22Rv1 (cell line): ENCODE measurements around the gene TEX19.

ENCODE experiments used
- H3K27ac ChIP-seq: fragments of 450-650 bp; 2 replicates; pipeline ENCODE4 v1.5.1; 2017
- ZFX ChIP-seq: fragments of 450-650 bp; IDR thresholded peaks from 2 replicates; pipeline ENCODE4 v1.6.1; 2017; ENCODE audit warnings: antibody characterized with exemption, borderline replicate concordance
- TF ChIP-seq, protein P1 (sequence below): fragments of 450-650 bp; IDR thresholded peaks from 2 replicates; pipeline ENCODE4 v1.5.1; 2017; ENCODE audit warnings: mild to moderate bottlenecking

The TEX19 gene

DNA sequence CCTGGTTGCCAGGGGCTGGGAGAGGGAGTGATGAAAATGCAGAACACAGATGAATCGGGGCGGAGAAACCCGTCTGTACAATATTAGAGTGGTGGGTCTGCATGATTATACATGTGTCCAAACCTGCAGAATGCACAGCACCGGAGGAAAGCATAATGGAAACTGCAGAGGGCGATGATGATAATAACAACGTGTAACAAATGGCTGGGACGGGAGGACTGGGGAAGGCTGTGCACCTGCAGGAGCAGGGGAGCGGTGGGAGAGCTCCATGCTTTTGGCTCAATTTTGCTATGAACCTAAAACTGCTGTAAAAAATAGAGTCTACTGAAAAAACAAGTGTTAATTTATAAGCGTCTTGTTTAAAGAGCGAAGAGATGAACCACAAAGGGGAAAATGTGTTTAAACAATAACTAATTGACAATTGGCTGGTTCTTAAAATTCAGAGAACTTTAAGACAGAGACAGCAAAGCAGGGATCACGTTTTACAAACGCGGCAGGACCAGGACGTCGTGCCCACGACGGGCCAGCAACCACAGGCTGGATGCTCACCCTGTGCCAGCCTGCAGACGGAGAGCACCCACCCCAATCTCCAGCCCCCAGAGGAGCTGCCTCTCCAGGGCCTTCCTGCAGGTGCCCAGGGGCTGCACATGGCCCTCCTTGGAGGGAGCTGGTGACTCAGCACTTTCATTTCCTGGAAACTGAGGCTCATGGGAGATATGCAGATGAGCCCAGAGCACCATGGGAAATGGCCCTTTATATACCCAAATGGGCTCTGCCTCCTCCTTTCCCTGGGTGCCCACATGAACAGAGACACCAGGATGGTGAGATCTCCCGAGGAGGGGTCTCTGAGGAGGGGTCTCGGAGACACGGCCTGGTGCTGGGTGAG lies at the start of gene TEX19:
Gene TEX19, plus strand, starts transcription at position 783 of the 886 bp plus-strand sequence. CDS start 2,904 bp downstream, outside the sequence.
- H3K27ac ChIP-seq = peak within 1 kb of the TSS; percentile 72
- TF ChIP-seq ZFX = no peak
- TF ChIP-seq, protein P1, sequence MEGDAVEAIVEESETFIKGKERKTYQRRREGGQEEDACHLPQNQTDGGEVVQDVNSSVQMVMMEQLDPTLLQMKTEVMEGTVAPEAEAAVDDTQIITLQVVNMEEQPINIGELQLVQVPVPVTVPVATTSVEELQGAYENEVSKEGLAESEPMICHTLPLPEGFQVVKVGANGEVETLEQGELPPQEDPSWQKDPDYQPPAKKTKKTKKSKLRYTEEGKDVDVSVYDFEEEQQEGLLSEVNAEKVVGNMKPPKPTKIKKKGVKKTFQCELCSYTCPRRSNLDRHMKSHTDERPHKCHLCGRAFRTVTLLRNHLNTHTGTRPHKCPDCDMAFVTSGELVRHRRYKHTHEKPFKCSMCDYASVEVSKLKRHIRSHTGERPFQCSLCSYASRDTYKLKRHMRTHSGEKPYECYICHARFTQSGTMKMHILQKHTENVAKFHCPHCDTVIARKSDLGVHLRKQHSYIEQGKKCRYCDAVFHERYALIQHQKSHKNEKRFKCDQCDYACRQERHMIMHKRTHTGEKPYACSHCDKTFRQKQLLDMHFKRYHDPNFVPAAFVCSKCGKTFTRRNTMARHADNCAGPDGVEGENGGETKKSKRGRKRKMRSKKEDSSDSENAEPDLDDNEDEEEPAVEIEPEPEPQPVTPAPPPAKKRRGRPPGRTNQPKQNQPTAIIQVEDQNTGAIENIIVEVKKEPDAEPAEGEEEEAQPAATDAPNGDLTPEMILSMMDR = no peak

GRCh38 chr17:82309656-82310570 lies 49.1 kb upstream of the TEX19 start:
- TF ChIP-seq, protein P1 = no peak
- TF ChIP-seq ZFX = no peak
- no peak overlapping the region for H3K27ac ChIP-seq

DNA sequence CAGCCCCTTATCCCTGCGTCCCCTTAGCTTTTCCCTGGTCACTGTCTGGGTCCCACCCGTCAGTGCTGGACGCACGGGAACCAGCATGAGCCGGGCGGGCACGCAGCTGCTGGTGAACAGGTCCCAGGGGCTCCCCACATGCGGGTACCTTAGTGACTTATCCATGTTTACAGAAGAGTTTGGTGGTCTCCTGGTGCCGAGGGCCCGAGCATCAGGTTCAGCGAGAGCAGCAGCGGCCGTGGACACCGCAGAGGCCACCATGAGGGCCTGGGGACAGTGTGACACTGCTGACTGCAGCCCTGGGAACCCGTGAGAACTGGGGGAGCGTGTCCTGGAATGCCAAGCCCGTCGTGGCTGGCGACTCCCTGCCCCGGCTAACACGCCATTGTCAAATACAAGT lies 48.2 kb upstream of the TEX19 start:
- TF ChIP-seq ZFX = no peak
- TF ChIP-seq, protein P1 = no peak
- H3K27ac ChIP-seq = no peak overlapping the region

DNA sequence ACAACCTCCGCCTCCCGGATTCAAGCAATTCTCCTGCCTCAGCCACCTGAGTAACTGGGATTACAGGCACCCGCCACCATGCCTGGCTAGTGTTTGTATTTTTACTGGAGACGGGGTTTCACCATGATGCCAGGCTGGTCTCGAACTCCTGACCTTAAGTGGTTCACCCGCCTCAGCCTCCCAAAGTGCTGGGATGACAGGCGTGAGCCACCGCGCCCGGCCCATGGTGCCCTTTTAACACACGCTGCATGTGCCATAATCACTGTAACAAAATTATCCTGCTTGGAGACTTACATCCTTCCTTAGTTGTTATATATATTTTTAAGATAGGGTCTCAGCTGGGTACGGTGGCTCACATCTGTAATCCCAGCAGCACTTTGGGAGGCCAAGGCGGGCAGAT lies 47.1 kb upstream of the TEX19 start:
- no peak for TF ChIP-seq ZFX
- TF ChIP-seq, protein P1 = no peak
- no peak overlapping the region for H3K27ac ChIP-seq

DNA sequence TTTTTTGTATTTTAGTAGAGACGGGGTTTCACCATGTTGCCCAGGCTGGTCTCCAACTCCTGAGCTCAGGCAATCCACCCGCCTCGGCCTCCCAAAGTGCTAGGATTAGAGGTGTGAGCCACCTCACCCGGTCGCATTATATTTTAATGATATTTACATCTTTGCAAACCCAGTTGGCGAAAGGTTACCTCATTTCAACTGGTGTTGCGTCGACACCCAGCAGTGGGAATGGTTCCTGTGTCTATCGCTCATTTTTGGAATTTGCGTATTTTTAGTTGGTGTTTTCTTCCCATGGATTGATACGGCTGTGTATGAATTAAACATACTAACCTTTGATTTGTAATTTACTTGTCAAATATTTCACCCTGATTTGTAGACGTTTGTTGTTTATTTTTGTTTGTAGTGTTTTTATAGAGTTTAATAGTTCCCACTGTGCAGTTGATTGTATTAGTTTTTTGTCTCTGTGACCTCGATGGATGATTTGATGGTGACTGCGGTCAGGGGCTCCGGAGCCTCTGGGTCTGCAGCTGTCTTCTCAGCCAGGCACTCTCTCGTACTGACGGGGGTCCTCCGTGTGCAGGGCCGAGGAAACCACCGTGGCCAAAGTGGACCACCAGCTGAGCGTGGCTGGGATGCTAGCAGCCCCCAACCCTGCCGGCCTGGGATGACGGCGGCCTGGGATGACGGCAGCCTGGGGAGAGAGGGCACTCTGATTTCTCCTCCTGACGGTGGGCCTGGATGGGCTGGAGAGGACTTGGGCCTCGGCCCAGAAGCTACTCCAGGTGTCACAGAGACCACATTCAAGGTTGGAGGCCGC lies 45.6 kb upstream of the TEX19 start:
- TF ChIP-seq, protein P1 = no peak
- no peak for TF ChIP-seq ZFX

DNA sequence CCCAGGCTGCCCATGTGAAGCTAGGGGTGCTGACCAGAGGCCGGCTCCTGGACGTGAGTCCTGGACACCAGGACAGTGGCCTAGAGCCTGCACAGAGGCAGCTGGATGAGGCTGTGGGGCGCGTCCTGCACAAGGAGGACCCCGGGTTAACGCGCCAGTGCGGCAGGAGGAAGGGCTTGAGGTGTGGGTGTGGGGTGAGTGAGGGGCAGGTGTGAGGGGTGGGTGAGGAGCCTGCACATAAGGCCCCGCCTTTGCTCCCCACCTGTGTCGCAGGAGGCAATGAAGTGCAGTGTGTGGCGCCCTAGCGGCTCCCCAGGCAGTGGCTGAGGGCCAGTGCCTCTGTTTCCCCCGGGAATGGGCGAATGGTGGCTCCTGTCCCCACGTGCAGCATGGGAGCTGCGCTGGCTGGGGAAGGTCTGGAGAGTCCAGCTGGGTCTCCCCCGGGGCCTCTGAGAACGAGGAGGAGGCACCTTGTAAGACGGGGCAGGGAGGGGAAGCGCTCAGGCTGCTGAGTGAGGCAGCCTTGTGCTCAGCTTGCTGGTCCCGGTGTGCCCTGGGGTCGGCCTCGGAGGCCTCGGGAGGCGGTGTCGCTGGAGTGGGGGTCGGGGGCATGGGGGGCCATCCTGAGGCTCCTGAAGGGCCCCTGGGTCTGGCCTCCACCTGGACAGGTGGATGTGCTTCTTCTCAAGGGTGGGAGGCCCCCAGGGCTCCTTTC lies 44.9 kb upstream of the TEX19 start:
- TF ChIP-seq, protein P1 = no peak
- no peak for TF ChIP-seq ZFX
- H3K27ac ChIP-seq = no peak overlapping the region

More for the DNA sequence above, 45.6 kb upstream of the TEX19 start:
- H3K27ac ChIP-seq = no peak overlapping the region
